ENCODE data around the gene GALK2.
"Not testable (repeated sequence)": the region's sequence is repeated elsewhere in the genome, so short reads cannot be mapped to it uniquely, and the experiment has no call there.

The GALK2 gene

DNA sequence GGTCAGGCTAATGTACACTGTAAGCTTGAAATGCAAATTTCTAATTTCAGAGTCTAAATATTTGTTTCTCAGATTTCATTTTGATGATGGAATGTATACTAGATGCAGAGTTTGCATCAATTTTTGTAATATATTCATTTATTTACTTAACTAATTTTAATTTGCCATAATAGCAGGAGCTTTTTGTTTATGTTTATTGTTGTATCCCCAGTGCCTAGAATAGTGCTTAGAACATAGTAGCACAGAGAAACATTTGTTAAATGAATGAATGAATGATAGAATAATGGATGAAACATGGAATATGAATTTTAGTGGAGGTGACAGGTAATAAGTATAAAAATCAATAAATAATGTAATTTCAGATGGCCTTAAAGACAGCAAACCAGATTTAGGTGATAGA, 5.2 kb upstream of the GALK2 start:
- DNase-seq: no peak

DNA sequence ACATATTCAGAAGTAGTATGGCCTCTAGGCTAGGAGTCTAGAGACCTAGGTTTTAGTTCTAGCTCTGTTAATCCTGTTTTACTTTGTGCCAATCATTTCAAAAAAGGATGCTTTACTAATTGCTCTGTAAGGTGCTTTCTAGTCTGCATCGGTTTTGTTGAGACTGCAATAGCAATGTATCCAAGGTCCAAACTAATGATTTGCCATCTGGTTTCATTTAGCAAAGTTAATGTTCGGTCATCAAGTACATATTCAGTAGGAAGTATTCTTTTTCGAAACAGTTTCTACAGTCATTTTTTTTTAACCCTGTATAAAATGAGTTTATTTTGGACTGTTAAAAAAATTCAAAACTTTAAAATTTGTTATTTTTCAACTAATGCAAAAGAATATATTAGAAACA, 2.0 kb upstream of the GALK2 start:
- DNase-seq: peak; percentile 26

DNA sequence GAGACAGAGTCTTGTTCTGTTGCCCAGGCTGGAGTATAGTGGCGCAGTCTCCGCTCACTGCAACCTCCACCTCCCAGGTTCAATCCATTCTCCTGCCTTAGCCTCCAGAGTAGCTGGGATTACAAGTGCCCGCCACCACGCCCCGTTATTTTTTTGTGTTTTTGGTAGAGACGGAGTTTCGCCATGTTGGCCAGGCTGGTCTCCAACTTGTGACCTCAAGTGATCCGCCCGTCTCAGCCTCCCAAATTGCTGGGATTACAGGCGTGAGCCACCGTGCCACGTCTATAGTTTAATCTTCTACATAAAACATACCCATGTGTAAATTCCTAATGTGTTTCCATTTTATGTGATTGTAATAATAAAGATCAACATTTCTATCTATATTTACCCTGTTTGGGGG, 1.7 kb downstream of the GALK2 start:
- no peak for DNase-seq

DNA sequence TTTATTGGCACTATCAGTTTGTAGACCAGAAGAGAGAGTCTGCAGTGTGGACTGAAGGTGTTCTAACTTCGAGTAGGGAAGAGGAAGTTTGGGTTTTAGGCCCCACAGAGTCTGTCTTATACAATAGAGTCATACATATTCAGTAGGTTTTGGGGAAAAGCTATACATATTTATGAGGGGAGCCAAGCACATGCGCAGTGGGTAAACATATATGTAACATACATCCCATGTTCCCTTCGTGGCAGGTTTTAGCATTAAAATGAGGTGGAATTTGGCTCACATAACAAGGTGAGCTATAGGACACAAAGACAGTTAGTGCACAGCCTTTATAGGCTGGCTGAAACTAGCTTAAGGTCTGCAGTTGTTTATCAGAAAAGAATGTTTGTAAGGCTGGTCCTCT, 4.9 kb downstream of the GALK2 start:
- no peak for DNase-seq

DNA sequence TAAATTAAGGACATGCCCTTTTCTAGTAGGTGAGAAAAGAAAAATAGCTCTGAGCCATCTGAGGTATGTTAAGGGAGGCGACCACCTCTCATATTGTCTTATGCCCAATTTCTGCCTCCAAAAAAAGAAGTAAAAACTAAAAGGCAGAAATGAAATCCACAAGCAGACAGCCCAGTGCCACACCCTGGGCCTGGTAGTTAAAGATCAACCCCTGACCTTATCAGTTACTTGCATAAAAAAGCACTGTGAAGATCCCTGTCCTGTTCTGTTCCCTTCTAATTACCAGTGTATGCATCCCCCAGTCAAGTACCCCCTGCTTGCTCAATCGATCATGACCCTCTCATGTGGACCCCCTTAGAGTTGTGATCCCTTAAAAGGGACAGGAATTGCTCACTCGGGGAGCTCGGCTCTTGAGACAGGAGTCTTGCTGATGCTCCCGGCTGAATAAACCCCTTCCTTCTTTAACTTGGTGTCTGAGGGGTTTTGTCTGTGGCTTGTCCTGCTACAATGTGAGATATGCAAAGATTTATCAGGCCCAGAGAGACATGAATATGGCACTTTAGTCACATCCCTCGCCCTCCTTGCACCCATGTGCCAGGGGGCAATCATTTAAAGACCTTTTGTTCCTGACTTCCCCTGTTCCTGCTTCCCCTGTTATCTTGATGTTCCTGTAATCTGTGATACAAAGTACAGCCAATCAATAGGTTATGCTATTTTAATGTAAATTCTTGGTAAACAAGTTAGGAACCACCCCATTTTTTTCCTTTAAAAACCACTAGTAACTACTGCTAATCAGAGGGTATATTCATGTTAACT, 5.7 kb downstream of the GALK2 start:
- not testable (repeated sequence) for DNase-seq

DNA sequence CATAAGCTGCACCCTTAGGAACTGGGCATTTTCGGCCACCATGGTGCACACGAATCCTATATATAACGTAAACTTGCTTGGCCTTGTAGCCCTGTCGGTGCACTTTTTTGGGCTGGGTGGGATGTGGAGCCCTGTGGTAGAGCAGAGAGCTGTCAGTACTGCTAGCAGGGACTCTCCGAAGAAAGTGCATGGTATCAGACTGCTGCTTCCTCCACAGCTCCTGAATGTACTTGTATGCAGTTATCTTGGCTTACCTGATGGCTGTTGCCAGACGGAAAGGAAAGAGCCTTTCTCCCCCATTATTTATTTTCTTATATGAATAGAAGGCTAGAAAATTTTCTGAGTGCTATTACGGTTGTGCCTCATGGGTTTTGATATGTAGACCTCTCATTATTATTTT, 8.4 kb downstream of the GALK2 start:
- no peak for DNase-seq

DNA sequence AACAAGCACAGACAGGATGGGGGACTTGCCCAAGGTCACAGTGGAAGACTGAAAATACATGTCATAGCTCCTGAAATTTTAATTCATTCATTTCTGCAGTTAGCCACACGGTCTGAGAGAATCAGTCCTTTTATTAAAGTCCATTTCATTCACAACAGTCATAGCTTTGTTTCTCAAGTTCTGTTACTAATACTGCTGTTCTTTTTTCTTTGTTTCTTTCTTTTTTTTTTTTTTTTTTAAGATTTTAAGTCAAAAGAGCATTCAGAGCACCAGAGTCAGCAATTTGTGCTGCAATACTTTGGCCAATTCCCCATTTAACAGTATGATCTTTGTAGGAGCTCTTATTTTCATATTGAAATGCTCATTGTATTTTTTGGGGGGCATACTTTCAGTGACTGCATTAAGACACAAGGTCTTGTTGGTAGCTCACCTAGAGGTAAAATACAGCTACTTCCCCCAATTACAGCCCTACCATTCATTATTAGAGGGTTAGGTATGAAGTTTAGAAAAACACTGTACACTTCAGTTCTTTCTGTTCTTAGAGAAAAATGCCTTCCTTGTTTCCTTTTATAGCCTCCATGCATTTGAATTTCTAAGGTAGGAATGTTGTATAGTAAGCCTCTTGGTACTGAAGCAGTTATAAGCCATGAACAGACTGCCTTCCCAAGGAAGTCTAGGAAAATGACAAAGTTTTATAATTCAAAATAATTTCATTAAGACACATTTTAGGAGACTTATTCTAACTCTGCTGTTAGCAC, 9.6 kb downstream of the GALK2 start:
- DNase-seq: no peak

DNA sequence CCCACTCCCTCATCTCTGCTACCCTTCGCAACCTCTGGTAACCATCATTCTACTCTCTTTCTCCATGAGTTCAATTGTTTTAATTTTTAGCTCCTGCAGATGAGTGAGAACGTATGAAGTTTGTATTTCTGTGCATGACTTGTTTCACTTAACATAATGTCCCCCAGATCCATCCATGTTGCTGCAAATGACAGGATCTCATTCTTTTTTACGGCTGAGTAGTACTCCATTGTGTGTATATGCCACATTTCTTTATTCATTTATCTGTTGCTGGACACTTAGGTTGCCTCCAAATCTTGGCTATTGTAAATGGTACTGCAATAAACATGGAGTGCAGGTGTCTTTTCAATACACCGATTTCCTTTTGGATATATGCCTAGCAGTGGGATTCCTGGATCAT, 12.1 kb downstream of the GALK2 start:
- DNase-seq: no peak

DNA sequence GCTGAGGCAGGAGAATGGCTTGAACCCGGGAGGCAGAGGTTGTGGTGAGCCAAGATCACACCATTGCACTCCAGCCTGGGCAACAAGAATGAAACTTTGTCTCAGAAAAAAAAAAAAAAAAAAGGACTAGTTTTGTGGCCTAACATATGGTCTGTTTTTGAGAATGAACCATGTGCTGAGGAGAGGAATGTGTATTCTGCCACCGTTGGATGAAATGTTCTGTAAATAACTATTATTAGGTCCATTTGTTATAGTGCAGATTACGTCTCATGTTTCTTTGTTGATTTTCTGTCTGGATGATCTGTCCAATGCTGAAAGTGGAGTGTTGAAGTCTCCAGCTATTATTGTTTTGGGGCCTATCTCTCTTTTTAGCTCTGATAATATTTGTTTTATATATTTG, 13.7 kb downstream of the GALK2 start:
- not testable (repeated sequence) for DNase-seq

DNA sequence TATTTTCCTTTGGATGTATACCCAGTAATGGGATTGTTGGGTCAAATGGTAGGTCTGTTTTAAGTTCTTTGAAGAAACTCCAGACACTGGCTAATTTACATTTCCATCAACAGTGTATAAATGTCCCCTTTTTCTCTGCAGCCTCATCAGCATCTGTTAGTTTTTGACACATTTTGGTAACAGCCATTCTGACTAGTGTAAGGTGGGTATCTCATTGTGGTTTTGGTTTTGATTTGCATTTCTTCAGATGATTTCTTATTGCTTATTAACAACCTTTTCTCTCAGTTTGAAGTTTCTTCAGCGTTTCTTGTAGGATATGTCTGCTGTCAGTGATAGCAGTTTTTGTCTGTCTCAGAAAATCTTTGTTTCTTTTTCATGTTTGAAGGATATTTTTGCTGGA, 15.4 kb downstream of the GALK2 start:
- DNase-seq: no peak

DNA sequence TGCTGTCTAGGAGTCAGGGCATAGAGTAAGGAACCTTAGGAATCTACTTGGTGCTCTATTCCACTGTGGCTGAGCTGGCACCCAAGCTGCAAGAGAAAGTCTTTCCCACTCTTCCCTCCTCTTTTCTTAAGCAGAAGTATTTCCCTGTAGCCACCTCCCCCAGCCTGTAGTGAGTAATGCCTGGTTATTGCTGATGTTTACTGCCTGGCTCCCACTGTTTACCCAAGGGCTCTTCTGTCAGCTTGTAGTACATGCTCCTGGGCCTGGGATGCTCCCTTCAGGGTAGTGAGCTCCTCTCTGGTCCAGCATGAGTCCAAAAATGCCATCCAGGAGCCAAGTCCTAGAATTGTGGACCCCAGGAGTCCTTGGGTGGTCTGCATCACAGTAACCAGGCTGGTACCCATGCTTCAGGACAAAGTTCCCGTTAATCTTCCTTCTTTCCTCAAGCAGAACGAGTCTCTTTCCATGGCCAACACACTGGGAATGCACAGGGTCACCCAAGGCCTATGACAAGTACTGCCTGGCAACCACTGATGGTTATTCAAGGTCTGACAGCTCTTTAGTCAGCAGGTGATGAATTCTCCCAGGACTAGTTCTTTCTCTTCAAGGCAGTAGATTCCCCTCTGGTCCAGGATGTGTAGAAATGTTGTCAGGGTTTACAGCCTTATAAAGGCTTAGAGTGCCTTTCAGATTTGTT, 17.6 kb downstream of the GALK2 start:
- no peak for DNase-seq

DNA sequence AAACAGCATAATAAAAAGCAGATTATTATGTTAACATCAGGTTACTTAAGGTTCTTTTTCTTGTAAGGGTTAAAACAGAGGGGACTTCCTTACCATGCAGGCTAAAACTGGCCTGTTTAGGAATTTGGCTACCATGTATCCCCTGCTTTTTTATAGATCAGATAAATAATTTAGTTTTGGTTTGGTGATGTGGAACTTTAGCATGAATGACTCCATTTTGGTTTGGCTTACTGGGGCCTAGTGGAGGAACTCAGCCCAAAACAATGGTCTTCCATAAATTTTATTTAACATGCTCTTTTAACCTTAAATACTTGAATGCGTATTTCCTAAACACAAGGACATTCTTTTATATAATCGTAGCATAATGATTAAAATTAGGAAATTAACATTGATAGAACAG, 18.9 kb downstream of the GALK2 start:
- DNase-seq: no peak

DNA sequence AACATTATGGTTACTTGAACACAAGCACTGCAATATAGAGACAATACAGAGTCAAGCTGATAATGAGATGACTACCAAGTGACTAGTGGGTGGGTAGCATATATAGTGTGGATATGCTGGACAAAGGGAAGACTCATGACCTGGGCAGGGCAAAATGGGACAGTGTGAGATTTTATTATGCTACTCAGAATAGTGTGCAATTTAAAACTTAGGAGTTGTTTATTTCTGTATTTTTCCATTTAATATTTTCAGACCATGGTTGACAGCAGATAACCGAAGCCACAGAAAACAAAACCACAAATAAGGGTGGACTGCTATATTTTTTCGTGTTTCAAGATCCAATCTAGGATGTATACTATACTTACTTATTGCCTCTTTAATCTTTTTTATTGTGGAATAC, 19.6 kb downstream of the GALK2 start:
- DNase-seq: no peak

DNA sequence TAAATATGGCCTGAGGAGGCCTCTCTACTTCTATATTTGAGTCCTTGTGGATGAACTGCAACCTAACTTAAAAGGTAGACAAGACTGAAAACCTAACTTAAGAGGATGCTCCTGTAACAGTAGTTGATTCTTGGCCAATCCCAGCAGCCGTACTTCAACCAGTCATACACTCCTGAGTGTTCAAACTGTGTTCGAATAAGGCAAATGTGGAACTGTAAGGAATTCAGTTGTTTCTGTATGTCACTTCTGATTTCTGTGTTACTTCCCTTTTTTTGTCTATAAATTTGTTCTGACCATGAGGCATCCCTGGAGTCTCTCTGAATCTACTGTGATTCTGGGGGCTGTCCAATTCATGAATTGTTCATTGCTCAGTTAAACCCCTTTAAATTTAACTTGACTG, 20.5 kb downstream of the GALK2 start:
- no peak for DNase-seq

DNA sequence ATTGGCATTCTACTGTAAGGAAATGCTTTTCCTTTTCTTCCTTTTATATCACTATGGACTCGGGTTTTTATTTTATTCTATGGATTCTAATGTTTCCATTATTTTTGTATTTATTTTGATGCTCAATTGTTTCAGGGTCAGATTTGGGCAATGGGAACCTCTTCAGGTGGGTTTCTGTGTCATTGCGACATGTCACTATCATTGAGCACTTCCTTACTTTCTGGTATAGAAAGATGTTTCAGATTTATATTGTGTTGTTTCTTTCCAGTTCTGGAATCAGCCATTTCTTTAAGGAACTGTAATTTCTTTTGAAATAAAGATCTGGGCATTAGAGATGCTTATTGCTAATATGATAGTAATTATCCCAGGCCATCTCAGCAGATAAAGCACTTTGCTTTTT, 21.8 kb downstream of the GALK2 start:
- DNase-seq: no peak

DNA sequence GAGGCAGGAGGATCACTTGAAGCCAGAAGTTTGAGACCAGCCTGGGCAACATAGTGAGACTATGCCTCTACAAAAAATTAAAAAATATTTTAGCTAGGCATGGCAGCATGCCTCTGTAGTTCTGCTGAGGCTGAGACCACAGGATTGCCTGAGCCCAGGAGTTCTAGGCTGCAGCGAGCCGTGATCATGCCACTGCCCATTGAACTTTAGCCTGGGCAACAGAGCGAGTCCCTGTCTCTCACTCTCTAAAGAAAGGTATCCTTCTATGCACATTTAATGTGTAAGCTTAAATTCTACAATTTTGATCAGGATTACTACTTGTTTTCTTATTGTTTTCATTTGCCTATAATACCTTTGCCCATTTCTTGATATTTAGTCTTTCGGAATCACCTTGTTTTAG, 26.8 kb downstream of the GALK2 start:
- no peak for DNase-seq

DNA sequence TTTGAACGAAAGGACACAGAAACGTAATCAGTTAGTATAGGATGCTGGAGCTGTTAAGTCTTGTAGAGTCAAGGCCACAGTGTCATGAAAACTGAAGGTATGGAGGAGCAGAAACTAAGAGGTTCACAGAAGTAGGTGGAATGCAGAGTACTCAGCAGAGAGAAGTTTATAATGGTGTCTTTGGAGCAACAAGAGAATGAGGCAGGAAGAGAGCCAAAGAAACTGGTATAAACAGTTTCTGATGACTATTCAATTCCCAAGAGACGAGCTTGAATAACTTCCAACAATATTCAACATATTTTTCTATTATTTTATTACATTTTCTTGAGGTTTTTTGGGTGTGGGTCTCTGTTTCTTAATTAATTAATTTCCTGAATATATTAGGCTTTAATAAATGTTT, 29.6 kb downstream of the GALK2 start:
- no peak for DNase-seq

DNA sequence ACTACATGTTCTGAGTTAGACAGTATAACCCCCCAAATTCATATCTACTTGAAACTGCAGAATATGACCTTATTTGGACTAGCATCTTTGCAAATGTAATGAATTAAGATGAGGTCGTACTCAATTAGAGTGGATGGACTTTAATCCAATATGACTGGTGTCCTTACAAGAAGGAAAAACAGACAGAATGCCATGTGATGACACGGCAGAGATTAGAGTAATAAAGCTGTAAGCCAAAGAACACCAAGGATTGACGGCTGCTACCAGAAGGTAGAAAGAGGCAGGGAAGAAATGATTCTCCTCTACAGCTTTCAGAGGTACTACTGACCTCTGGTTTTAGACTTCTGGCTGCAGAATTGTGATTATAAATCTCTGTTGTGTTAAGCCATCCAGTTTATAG, 30.3 kb downstream of the GALK2 start:
- no peak for DNase-seq

DNA sequence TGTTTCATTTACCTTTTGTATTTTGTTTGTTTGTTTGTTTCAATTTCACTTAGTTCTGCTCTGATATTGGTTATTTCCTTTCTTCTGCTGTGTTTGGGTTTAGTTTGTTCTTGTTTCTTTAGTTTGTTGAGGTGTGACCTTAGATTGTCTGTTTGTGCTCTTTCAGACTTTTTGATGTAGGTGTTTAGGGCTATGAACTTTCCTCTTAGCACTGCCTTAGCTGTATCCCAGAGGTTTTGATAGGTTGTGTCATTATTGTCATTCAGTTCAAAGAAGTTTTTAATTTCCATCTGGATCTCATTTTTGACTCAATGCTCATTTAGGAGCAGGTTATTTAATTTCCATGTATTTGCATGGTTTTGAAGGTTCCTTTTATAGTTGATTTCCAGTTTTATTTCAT, 38.1 kb downstream of the GALK2 start:
- DNase-seq: not testable (repeated sequence)

DNA sequence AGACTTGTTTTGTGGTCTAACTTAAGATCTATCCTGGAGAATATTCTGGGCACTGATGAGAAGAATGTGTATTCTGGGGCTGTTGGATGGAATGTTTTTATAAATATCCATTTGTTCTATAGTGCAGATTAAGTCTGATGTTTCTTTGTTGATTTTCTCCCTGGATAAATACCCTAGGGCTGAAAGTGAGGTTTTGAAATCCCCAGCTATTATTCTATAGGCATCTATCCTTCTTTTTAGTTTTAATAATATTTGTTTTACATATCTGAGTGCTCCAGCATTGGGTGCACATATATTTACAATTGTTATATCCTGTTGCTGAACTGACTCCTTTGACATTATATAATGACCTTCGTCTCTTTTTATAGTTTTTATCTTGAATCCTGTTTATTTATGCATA, 42.9 kb downstream of the GALK2 start:
- DNase-seq: no peak

DNA sequence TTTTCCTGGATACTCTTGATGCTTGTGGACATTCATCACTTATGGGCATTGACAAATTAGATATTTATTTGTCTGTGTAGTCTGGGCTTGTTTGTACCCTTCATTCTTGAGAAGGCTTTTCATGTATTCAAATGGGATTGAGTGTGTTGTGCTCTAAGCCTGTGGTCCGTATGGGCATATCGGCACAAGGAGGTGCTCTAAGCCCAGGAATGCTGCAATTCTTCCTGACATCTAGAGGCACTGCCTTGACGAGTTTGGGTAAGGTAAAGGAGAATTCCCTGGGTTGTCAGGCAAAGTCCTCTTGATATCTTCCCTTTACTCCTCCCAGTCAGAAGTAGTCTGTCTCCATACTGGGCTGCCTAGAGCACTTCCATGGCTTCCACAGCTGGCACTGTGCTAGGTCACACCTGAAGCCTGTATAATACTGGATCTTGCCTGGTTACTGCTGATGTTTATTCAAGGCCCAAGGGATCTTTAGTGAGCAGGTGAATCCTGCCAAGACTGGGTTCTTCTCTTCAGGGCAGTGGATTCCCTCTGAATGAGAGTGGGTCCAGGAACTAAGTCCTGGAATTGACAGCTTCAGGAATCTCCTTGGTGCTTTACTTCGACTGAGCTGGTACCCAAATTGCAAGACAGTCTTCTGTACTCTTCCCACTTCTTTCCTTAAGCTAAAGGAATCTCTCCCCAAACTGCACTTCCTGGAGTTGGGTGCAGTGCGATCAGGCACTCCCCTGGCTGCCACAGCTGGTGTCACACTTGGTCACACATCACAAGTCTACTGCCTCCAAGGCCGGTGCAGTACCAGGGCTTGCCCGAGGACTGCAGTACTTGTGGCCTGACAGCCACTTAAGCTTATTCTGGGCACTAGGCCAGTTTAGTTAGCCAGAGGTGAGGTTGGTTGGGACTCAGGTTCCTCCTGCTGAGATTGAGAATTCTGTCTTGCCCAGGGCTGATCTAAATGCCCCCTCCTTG, 46.0 kb downstream of the GALK2 start:
- DNase-seq: no peak

DNA sequence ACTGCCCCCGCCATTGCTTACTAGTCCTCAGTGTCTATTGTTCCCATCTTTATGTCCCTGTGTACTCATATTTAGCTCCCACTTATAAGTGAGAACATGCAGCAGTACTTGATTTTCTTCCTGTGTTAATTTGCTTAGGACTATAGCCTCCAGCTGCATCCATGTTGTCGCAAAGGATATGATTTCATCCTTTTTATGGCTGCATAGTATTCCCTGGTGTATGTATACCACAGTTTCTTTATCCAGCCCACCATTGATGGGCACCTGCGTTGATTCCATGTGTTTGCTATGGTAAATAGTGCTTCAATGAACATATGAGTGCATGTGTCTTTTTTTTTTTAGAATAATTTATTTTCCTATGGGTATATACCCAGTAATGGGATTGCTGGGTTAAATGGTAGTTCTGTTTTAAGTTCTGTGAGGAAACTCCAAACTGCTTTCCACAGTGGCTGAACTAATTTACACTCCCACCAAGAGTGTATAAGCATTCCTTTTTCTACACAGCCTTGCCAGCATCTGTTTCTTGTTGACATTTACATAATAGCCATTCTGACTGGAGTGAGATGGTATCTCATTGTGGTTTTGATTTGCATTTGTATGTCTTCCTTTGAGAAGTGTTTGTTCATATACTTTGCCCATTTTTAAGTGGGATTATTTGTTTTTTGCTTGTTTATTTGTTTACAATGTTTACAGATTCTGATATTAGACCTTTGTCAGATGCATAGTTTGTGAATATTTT, 53.7 kb downstream of the GALK2 start:
- DNase-seq: peak; percentile 35

Data from fibroblast of skin of abdomen (primary cell).